HG03039 (cell line): ENCODE data around the gene HAPLN2.
"Not testable (repeated sequence)": the region's sequence is repeated elsewhere in the genome, so short reads cannot be mapped to it uniquely, and the experiment has no call there.

Source experiments
- ATAC-seq: cut with Tn5 transposase; IDR thresholded peaks from one replicate; pipeline ENCODE4 v1.9.1; 2021; ENCODE audit warnings: mild to moderate bottlenecking, moderate library complexity; ENCODE audit not compliant: unreplicated experiment

The HAPLN2 gene

DNA sequence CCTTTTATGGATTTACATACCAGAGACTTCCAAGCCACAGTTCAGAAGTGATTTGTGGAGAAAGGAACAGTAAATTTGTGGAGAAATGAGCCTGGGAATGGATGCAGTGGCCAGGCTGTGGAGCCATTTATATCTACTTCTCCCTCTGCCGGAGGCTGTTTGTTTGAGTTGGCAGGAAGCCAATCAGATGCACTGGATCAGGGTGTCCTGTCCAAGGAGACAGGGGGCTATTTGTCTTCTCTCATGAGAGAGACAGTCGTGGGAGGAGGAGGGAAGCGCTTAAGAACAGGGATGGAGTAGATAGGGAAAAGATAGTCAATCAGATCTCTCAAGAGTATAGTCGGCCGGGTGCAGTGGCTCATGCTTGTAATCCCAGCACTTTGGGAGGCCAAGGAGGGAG is 2.8 kb upstream of the HAPLN2 start:
- ATAC-seq = no peak

DNA sequence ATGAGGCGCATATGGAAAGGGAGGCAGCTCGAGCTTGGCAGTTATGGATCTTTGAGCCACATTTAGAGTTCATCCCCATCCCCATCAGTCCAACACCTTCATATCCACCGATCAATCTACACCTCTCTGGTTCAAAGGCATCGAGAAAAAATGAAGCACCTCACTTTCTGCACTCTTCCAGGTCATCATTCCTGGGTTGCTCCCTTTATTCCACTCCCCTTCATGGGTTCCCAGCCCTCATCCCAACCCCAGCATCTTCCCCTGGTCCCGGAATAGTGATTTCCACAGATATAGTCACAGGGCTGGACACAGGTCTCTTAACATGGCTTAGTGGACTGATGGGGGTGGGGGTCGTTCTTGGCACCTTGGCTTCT is 354 bp downstream of the HAPLN2 start:
- ATAC-seq = no peak

DNA sequence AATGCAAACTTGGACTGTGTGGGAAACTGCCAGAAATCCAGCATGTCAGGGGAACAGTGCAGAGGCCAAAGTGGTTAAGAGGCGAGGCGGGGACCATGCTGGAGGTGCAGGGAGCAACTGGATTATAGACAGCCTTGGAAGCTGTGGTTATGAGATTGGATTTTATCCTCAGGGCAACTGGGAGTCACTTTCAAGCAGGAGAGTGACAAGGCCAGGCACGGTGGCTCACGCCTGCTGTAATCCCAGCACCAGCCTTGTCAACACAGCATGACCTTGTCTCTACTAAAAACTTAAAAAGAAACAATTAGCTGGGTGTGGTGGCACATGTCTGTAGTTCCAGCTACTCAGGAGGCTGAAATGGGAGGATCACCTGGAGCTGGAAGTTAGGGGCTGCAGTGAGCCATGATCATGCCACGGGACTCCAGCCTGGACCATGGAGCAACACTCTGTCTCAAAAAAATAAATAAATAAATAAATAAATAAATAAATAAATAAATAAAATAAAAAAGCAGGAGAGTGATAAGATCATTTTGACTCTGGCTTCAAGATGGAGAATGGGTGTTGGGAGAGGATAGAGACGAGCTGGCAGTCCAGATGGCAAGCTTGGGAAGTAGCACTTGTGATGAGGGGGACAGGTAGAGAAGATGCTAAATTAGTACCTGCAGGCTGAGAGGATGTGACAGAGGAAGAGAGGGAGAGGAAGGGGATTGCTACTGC is 3.5 kb downstream of the HAPLN2 start:
- ATAC-seq = no peak

DNA sequence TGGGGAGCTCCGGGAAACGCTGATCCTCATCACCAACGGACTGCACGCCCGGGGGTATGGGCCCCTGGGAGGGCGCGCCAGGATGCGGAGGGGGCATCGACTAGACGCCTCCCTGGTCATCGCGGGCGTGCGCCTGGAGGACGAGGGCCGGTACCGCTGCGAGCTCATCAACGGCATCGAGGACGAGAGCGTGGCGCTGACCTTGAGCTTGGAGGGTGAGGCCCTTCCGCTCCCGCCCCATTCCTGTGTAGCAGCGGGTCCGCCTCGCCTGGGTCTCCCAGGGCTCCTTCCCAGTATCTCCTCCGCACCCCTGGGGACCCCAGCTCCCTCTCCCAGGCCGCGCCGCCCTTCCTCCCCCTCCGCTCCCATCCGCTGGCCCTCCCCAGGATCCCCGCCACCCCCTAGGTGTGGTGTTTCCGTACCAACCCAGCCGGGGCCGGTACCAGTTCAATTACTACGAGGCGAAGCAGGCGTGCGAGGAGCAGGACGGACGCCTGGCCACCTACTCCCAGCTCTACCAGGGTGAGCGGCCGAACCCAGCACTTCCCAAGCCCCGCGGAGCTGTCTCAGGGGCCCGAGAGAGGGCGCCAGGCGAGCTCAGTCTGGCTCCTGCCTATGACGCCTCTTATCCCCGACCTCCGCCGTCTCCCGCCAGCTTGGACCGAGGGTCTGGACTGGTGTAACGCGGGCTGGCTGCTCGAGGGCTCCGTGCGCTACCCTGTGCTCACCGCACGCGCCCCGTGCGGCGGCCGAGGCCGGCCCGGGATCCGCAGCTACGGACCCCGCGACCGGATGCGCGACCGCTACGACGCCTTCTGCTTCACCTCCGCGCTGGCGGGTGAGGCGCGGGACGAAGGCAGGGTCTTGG is 5.0 kb downstream of the HAPLN2 start:
- no peak for ATAC-seq

DNA sequence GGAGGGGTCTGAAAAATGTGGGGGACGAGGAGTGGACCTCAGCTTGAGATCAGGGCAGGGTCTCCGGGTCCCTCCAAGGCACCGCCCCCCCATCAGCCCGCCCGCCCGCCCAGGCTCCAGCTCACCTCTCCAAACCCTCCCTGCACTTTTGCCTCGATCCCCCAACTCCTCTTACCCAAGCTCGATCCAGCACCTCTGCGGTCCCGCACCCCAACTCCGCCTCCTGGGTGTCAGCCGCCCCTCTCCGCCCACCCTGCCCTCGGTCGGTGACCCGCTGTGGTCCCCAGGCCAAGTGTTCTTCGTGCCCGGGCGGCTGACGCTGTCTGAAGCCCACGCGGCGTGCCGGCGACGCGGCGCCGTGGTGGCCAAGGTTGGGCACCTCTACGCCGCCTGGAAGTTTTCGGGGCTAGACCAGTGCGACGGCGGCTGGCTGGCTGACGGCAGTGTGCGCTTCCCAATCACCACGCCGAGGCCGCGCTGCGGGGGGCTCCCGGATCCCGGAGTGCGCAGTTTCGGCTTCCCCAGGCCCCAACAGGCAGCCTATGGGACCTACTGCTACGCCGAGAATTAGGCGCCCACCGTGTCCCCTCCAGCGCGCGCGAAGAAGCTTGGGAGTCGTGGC is 5.7 kb downstream of the HAPLN2 start:
- ATAC-seq = no peak

DNA sequence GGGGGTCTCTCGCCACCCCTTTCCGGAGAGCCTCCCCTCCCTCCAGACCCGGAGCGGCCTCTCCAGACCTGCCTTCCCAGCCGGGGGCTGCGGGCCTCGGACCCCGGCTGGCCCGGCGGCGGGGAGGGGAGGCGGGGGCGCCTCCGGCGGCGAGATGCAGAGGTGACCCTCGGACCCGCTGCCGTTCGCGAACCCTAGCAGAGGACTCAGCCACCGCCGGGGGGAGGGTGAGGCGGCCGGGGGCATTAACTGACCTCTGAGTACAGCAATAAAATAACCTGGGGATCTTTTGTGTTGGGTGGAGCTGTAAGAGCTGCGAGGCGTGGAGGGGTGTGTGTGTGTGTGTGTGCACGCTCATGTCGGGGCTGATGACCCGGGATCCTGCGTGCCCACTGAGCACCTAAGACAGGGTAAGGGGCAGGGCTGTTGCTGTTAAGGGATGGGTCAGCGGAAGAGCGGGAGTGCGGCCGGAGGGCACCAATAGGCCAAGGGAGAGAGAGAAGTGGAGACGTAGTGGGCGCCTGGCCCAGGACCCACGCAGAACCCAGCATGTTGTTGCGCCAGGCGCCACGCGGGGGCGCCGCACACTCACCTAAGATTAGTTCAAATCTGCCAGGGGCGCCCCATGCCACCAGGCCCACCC is 6.3 kb downstream of the HAPLN2 start:
- ATAC-seq = no peak

DNA sequence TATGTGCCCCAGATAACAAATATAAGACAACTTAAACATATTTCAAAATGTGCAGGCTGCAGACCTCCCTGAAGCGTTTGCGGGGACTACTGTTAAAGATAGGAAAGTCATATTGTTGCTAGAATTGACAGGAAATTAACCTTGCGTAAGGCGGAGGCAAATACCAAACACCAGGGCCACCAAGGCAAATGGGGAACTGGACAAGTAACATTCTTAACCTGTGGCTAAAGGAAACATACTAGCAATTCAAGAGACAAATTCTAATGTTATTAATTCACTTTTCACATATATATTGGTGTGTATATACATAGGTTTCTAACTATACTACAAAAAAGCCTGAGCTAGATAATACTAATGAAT is 6.8 kb downstream of the HAPLN2 start:
- no peak for ATAC-seq

DNA sequence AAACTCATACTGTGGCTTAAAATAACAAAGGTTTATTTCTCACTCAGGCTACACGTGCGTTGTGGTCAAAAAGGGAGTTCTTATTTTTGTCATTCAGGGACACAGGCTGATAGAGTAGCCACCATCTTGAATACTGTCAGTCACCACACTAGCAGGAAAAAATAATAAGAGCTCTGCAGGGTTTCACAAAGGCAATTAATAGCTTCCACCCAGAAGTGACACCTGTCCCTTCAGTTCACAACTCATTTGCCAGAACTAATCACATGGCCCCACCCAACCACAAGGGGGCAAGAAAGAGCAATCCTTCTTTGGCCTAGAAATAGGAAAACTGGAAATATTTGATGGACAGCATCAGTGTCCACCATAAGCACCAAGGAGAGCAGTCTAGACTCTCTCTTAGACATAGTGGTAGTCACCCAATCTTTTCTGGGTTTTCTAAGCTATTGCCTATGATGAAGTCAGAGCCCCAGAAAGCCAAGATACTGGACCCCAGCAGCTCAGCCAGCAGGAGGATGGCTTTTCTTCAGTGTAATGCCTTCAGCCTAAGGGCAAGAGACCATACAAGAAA is 8.2 kb downstream of the HAPLN2 start:
- no peak for ATAC-seq

DNA sequence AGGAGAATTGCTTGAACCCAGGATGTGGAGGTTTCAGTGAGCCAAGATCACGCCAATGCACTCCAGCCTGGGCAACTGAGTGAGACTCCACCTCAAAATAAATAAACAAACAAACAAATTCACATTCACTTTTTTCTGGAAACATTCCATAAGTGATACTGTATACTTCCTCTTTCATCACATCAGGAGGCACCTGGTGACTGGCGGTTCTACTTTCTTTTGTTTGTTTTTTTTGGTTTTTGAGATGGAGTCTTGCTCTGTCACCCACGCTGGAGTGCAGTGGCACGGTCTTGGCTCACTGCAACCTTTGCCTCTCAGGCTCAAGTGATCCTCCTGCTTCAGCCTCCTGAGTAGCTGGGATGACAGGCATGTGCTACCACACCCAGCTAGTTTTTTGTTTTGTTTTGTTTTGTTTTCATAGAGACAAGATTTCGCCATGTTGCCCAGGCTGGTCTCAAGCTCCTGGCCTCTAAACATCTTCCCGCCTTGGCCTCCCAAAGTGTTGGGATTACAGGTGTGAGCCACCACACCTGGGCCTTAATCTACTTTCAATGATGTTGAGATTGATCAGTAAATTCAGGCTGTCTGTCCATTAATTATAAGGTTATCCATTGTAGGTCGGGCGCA is 10.7 kb downstream of the HAPLN2 start:
- no peak for ATAC-seq

DNA sequence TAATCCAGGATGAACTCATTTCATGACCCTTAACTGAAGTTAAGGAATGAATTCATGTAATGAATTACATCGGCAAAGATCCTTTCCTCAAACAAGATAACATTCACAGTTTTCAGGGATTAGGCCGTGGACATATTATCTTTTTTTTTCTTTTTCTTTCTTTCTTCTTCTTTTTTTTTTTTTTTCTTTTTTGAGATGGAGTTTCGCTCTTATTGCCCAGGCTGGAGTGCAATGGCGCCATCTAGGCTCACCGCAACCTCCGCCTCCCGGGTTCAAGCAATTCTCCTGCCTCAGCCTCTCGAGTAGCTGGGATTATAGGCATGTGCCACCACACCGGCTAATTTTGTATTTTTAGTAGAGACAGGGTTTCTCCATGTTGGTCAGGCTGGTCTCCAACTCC is 11.9 kb downstream of the HAPLN2 start:
- ATAC-seq = not testable (repeated sequence)

DNA sequence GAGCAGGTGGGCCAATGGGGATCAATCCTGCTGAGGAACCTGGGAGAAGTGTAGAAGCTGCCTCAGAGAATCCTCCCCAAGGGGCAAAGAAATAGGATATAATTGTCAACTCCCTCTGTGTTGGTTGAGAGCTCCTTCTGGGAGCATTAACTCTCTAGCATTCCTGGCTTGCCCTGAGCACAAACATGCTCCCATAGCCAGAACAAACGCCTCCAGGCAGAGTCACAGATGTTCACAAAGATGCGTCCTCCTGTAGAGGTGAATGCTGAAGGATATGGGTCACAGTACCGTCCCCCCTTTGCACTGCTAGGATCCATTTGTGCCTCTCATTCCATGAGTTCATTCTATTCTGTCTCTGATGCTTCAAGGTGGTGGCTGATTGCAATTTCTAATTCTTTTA is 13.1 kb downstream of the HAPLN2 start:
- no peak for ATAC-seq

DNA sequence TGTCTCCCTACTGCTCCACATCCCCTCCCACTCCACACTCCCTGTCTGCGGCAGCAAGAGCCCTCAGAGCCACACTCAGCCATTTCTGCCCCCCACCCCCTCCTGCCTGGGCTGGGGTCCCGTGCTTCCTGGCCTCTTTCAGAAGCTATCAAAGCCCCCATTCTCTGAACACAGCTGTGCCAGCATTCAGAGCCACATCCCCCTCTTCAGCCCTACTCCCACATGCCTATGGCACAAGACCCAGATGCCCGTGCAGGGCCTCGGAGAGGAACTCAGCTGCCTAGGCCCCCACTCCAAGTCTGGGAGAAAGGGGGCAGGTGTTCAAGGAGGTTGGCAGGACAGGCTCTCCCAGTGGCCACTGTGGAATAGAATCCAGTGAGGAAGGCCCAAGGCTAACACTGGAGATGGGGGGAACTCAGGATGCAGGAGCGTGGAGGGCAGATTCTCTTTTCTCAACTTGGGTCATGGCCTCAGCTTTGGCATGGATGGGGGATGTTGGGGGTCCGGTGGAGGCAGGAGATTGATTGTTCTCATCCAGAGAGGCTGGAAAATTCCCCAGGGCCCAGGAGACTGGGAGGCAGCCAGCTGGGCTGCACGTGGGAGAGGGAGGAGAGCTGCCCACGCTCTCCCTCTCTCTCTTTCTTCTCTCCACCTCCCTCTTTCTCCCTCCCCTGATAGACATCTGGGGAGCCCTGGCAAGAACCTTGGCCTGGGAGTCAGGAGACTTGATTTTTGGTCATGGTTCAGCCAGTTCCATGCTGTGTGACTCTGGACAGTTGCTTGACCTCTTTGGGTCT is 19.2 kb downstream of the HAPLN2 start:
- no peak for ATAC-seq

DNA sequence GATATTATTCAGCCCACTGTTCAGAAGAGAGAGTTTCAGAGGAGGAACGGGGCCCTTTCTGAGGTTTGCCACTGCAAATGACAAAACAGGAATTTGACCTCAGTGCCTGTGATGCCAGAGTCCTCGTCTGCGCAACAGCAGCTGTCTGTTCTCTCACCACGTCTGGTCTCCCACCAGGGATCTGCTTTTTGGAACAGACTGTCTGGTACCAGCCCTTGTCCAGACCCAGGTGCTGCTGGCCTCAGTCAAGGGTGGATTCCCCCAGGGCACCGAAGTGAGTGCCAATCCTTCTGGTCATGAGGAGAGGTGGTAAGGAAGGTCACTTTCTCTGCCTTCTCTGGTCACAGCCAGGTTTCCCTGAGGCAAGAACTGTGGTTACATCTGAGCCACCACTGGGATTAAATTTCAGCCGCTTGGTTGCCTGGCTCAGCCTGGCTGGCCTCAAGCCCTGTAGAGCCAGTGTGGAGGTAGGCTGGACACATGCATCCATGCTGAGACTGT is 20.4 kb downstream of the HAPLN2 start:
- no peak for ATAC-seq

DNA sequence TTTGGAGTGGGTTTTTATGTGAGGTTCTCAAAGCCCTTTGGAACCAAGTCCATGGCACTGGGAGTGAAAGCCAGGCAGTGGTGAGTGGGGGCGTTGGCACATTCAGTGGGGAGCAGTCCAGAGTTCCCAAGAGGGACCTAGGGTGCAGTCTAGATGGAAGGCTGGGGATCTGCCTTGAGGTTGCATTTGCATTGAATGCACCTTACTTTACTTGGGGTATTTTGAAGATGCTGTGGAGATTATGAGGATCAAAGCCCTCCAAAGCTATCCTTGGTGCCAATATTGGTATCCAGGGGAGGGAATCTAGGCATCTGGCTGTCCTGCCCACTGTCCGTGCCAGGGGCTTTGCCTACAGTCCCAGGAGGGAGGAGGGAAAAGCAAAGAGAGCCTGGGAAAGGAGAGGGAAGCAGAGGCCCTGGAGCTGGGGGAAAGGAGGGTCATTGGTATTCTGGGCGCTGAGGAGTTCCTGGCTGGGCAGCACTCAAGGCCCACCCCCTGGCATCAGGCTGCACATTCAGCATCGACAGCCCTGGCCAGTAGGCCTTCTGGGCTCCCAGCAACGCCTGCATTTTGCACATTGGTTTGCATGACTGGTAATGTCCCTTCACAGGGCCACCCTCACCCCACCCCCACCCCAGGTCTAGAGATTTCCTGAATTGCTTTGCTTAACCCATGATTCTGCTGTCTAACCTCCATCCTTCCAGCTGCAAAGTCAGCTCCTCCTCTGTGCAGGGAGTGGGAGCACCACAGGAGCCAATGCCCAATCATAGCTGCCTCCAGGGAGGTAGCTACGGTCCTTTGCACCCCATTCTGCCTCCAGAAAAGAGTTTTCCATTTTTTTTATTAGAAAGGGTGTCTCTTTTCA is 21.9 kb downstream of the HAPLN2 start:
- no peak for ATAC-seq

DNA sequence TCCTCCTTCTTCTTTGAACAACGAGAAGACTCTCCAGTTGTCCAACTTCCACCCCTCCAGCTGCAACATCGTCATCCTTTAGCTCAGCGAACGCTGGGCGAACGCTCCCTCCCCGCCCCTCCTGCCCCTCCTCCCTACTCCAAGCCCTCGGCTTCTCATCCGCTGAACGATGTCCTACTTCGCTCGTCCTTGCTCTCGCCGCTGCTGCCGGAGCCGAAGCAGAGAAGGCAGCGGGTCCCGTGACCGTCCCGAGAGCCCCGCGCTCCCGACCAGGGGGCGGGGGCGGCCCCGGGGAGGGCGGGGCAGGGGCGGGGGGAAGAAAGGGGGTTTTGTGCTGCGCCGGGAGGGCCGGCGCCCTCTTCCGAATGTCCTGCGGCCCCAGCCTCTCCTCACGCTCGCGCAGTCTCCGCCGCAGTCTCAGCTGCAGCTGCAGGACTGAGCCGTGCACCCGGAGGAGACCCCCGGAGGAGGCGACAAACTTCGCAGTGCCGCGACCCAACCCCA is 22.6 kb downstream of the HAPLN2 start, which contains the start of gene BCAN:
TSS of gene BCAN (plus strand) at position 357 of the 504 bp plus-strand sequence. CDS start 3,938 bp downstream, outside the sequence.
- ATAC-seq = no peak

DNA sequence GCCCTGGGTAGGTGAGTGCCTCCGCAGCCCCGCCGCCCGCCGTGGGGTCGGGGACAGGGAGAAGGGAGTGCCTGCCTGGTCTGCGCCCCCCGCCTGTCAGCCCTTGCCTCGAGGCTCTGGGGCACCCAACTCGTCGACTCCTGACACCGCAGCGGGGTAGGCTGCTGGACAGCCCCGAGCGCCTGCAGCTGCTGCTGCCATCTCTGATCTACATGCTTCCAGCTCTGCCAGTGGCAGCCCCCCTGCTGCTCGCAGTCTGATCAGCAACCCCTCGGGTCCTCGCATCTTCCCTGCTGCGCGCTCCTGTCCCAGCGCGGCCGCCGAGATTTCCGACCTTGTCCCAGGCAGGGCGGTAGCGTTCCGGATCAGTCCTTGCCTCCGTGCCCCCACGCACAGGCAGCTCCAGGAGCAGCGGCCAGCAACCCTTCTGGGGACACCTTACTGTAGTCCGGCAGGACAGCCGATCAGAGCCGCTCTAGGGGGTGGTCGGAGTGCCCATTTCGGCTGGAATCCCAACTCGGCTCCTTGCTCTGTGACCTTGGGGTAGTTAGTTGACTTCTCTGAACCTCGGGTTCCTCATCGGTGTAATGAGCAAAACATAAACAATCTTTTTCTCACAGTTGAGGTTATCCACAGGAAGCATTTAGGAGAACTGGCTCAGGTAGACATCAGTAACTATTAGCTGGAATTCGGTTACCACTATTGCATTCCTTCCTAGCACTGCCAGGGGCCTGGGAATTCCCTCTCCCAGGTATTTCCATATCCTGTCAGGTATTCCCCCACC is 23.2 kb downstream of the HAPLN2 start:
- no peak for ATAC-seq

DNA sequence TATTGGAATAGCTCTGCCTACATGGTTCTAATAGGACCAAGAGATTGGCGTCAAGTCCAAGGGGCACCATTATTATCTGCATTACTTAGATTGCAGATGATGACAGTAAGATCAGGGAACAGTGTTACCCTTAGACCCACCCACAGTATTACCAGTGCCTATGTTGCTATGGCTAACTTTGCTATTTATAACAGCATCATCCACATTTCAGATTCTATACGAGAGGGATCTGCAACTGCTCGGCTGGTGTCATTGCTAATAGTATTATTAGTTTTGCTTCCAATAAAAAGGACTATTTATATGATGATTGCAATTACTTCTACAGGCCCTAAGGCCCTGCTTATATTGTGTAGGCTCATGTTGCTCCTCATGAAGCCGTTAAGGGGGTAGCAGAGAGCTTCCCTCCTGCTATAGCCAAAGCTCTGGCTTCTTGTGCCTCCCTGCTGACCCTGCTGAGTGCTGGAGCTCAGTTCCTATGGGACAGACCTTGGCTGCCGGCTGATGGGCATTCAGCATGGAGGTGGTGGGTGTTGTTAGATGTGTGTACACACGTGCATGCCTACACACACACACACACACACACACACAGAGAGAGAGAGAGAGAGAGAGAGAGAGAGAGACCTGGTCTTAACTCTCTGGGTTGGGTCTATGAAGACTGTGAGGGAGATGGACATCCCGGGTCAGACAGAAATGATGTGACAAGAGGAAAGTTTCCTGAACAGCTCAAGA is 24.0 kb downstream of the HAPLN2 start:
- no peak for ATAC-seq
